Testis (tissue), 2 donors: ENCODE results near the gene RHO.

Experiments
- CTCF ChIP-seq, 3 experiments: fragments of 450-650 bp in 2 of 3; fragments of 200-600 bp in 1 of 3; sonication (generic) in 1 of 3; IDR thresholded peaks; one replicate each; pipeline ENCODE4 v1.5.1; 2016 to 2019; ENCODE audit warnings: antibody characterized with exemption in 3 of 3, mild to moderate bottlenecking in 2 of 3, moderate library complexity in 1 of 3
- POLR2A ChIP-seq: fragments of 450-650 bp; IDR thresholded peaks from one replicate; pipeline ENCODE4 v1.6.1; 2017; ENCODE audit warnings: antibody characterized with exemption, mild to moderate bottlenecking, moderate library complexity

- TF ChIP-seq CTCF (IDR thresholded peaks at IDR 0.05) (no peak), POLR2A (no peak)
Observed at GRCh38 chr3:129556890-129557547, 28.6 kb downstream of the RHO start.
